Chondrocyte (in vitro differentiated cells): ENCODE data around the gene UBE4A. TPM values are rescaled to one million over a fixed set of nuclear protein-coding genes. Genes with fewer than 3 reads are reported as not detected.

ENCODE experiments used
- DNase-seq: peaks from one replicate; pipeline ENCODE4 v3.0.0; 2021; ENCODE audit warnings: mixed read lengths, low spot score
- H3K27ac Mint-ChIP-seq: one replicate; pipeline ENCODE4 v1.8.0; 2021; ENCODE audit warnings: mild to moderate bottlenecking, moderate library complexity, mixed read lengths; ENCODE audit not compliant: unreplicated experiment
- H3K27me3 Mint-ChIP-seq: 2 replicates; pipeline ENCODE4 v1.8.0; 2021; ENCODE audit warnings: low read depth, mixed read lengths
- H3K36me3 Mint-ChIP-seq: 2 replicates; pipeline ENCODE4 v1.8.0; 2021; ENCODE audit warnings: low read depth, mixed read lengths
- H3K4me1 Mint-ChIP-seq: 2 replicates; pipeline ENCODE4 v1.8.0; 2021; ENCODE audit warnings: low read depth, mild to moderate bottlenecking, mixed read lengths
- H3K4me3 Mint-ChIP-seq: one replicate; pipeline ENCODE4 v1.8.0; 2021; ENCODE audit warnings: mild to moderate bottlenecking, moderate library complexity, mixed read lengths; ENCODE audit not compliant: unreplicated experiment
- H3K9me3 Mint-ChIP-seq: 2 replicates; pipeline ENCODE4 v1.8.0; 2021; ENCODE audit warnings: low read depth, mixed read lengths
- CTCF ChIP-seq: fragments of 200-600 bp; sonication (generic); IDR thresholded peaks from 2 replicates; pipeline ENCODE4 v1.5.0; 2021; ENCODE audit warnings: antibody characterized with exemption, mild to moderate bottlenecking, moderate library complexity
- total RNA-seq: library from RNA; stranded (reverse); gene quantifications from 3 replicates; pipeline ENCODE4 v1.2.1, GENCODE V29; 2021

The UBE4A gene
- total RNA-seq, 1 donor from 2014 or later: 39.7 TPM

DNA sequence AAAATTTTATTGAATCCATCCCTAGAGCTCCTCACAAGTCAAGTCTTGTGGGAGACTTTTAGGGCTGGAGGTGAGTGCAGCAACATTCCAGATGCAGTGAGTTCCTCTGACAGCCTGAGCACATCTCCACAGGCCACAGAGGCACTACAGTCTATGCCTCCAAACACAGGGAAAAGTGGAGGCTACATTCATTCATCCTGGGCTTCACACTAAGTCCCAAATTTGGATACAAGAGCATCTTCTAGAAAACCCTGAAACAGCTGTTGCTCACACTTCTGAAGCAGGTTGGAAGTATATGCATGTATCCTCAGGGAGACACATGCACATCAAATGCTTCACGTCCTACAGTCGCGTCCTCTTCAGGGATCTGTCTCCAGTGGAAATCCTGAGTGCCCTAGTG is 18.1 kb upstream of the UBE4A start:
- no peak overlapping the region for H3K27ac Mint-ChIP-seq
- H3K27me3 Mint-ChIP-seq: peaks cover 46% of the 10 kb centered on the region
- H3K4me1 Mint-ChIP-seq: no peaks in the 10 kb centered on the region
- TF ChIP-seq CTCF: no peak
- H3K4me3 Mint-ChIP-seq: no peak overlapping the region
- no peak for DNase-seq
- no peaks in the 10 kb centered on the region for H3K9me3 Mint-ChIP-seq
- H3K36me3 Mint-ChIP-seq: peaks cover 3% of the 10 kb centered on the region

GRCh38 chr11:118341815-118342489 is 17.4 kb upstream of the UBE4A start:
- no peak for DNase-seq
- TF ChIP-seq CTCF: no peak
- Mint-ChIP-seq H3K27ac (no peak overlapping the region), H3K4me1 (no peaks in the 10 kb centered on the region), H3K4me3 (no peak overlapping the region), H3K27me3 (peaks cover 47% of the 10 kb centered on the region), H3K9me3 (no peaks in the 10 kb centered on the region), H3K36me3 (peaks cover 3% of the 10 kb centered on the region)

DNA sequence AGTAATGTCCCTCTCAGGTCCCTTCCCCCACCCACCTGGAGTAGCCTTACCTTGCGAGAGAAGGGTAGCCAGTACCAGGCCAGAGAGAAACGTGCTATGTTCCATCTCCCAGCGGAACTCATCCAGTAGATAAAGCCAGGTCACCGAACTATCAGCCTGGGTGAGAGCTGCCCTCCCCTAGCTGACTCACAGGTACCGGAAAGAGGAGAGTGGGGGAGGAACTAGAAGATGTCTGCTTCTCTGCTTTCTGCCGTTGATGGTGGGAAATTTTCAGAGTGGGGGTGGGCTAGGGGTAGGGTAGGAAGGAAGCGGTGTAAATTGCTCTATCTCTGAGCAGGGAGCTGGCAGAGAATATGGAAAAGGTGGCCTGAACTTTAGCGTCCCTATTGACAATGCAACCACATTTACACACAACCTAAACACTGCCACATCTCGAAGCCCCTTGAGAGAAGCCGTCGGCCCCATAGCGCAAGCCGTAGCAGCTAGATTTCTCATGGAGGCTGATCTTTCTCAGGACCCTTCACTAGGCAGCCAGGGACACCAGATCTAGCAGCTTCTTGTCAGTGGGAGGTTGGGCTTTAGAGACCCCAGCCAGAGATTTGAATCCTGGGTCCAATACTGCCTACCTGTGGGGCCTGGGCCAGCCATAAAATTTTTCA is 16.8 kb upstream of the UBE4A start, which contains the start of gene CD3D:
CD3D (minus strand) TSS at position 203 of the 659 bp plus-strand sequence; CDS start at position 105, 98 bp downstream.
- peaks cover 51% of the 10 kb centered on the region for H3K27me3 Mint-ChIP-seq
- no peaks in the 10 kb centered on the region for H3K4me1 Mint-ChIP-seq
- H3K36me3 Mint-ChIP-seq: peaks cover 3% of the 10 kb centered on the region
- DNase-seq: no peak
- no peak for TF ChIP-seq CTCF
- no peak within 1 kb of the TSS for H3K27ac Mint-ChIP-seq
- no peak within 1 kb of the TSS for H3K4me3 Mint-ChIP-seq
- no peaks in the 10 kb centered on the region for H3K9me3 Mint-ChIP-seq

DNA sequence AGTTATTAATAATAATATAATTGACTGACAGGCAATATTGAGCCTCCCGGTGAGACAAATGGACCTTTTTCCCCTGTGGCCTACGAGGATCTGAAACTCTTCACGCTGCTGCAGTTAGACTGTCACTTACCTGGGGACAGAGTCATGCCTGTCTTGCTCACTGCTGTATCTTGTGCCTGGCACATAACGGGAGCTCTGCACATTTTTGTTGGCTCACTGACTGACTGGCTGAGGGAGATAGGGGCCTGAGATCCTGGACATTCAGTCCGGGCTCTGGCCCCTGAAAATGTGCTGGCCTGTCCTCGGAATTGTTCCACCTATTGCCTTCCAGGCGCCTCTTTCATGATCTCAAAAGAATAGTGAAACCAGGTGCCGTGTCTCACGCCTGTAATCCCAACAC is 16.2 kb upstream of the UBE4A start:
- no peak overlapping the region for H3K27ac Mint-ChIP-seq
- TF ChIP-seq CTCF: no peak
- H3K4me1 Mint-ChIP-seq: no peaks in the 10 kb centered on the region
- no peak for DNase-seq
- no peaks in the 10 kb centered on the region for H3K9me3 Mint-ChIP-seq
- H3K4me3 Mint-ChIP-seq: no peak overlapping the region
- H3K27me3 Mint-ChIP-seq: peaks cover 54% of the 10 kb centered on the region
- H3K36me3 Mint-ChIP-seq: peaks cover 3% of the 10 kb centered on the region

DNA sequence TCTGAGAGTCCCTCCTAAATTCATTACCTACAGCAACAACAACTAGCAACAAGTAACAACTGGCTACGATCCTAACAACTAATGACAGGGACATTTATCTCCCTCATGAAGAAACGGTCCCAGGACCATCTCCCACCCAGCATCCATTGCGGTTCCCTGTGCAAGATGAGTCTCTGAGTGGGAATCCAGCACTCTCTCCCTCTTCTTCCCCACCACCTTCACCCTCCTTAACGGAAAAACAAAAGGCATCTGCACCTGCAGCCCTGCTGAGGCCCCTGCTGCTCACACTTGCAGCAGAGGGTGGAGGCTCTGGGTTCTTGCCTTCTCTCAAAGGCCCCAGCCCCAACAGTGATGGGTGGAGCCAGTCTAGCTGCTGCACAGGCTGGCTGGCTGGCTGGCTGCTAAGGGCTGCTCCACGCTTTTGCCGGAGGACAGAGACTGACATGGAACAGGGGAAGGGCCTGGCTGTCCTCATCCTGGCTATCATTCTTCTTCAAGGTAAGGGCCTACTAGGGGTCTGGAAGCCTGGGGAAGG is 15.4 kb upstream of the UBE4A start, which contains the start of gene CD3G:
CD3G (plus strand) TSS at position 364 of the 535 bp plus-strand sequence; CDS start at position 444, 80 bp downstream.
- no peaks in the 10 kb centered on the region for H3K9me3 Mint-ChIP-seq
- H3K4me3 Mint-ChIP-seq: no peak within 1 kb of the TSS
- no peaks in the 10 kb centered on the region for H3K4me1 Mint-ChIP-seq
- H3K27ac Mint-ChIP-seq: no peak within 1 kb of the TSS
- H3K36me3 Mint-ChIP-seq: peaks cover 3% of the 10 kb centered on the region
- no peak for TF ChIP-seq CTCF
- H3K27me3 Mint-ChIP-seq: peaks cover 56% of the 10 kb centered on the region
- no peak for DNase-seq
